Ishikawa (cell line): ENCODE results near the gene TPK1.

Source experiments
- CEBPB ChIP-seq: IDR thresholded peaks from 2 replicates; pipeline ENCODE4 v1.6.1; 2012
- CREB1 ChIP-seq: IDR thresholded peaks from 2 replicates; pipeline ENCODE4 v1.6.1; 2012; ENCODE audit warnings: low read depth
- EGR1 ChIP-seq: IDR thresholded peaks from 2 replicates; pipeline ENCODE4 v1.6.1; 2012
- EP300 ChIP-seq: IDR thresholded peaks from 2 replicates; pipeline ENCODE4 v1.6.1; 2012; ENCODE audit warnings: borderline replicate concordance
- FOXM1 ChIP-seq: IDR thresholded peaks from 2 replicates; pipeline ENCODE4 v1.6.1; 2012; ENCODE audit warnings: low read depth, borderline replicate concordance
- NFIC ChIP-seq: IDR thresholded peaks from 2 replicates; pipeline ENCODE4 v1.6.1; 2012
- RAD21 ChIP-seq: IDR thresholded peaks from 2 replicates; pipeline ENCODE4 v1.6.1; 2012; ENCODE audit warnings: low read depth
- TAF1 ChIP-seq: IDR thresholded peaks from 2 replicates; pipeline ENCODE4 v1.6.1; 2012; ENCODE audit warnings: low read depth, mild to moderate bottlenecking
- TCF12 ChIP-seq: IDR thresholded peaks from 2 replicates; pipeline ENCODE4 v1.6.1; 2012; ENCODE audit warnings: low read depth
- TEAD4 ChIP-seq: IDR thresholded peaks from 2 replicates; pipeline ENCODE4 v1.6.1; 2012
- YY1 ChIP-seq: IDR thresholded peaks from 2 replicates; pipeline ENCODE4 v1.6.1; 2012; ENCODE audit warnings: low read depth
- ZBTB7A ChIP-seq: IDR thresholded peaks from 2 replicates; pipeline ENCODE4 v1.6.1; 2012; ENCODE audit warnings: low read depth
- TF ChIP-seq, protein P1 (sequence below): IDR thresholded peaks from 2 replicates; pipeline ENCODE4 v1.6.1; 2012
- TF ChIP-seq, protein P2 (sequence below): IDR thresholded peaks from 2 replicates; pipeline ENCODE4 v1.6.1; 2012
- TF ChIP-seq, protein P3 (sequence below): IDR thresholded peaks from 2 replicates; pipeline ENCODE4 v1.6.1; 2012; ENCODE audit warnings: low read depth, mild to moderate bottlenecking

Gene TPK1

DNA sequence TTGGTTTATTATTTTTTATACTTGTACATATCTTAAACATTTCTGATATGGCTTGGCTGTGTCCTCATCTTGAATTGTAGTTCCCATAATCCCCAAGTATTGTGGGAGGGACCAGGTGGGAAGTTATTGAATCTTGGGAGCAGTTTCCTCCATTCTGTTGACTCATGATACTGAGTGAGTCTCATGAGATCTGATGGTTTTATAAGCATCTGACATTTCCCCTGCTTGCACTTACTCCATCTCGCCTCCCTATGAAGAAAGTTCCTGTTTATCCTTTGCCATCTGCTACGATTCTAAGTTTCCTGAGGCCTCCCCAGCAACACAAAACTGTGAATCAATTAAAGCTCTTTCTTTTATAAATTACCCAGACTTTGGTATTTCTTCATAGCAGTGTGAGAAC is 207.7 kb downstream of the TPK1 start:
- TF ChIP-seq TCF12: no peak
- TF ChIP-seq NFIC: no peak
- TF ChIP-seq, protein P1, sequence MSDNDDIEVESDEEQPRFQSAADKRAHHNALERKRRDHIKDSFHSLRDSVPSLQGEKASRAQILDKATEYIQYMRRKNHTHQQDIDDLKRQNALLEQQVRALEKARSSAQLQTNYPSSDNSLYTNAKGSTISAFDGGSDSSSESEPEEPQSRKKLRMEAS: no peak
- TF ChIP-seq TEAD4: no peak

DNA sequence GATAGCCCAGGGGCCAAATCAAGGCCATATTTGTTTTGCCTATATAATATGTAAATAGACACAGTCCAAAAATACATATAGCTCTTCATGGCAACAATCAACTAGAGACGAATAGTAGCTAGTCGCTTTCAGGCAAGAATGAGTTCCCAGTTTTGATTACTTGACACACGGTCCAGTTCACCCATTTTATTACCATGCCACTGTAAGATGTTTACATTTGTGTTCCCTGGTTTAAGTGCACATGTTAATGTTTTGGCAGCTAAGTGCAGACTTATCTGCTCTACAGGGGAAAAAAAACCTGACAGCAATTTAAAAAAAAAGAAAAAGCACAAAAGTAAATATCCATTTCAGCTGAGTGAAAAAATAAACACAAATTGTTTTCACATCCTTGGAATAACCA is 213.1 kb downstream of the TPK1 start:
- no peak for TF ChIP-seq RAD21
- TF ChIP-seq, protein P2, sequence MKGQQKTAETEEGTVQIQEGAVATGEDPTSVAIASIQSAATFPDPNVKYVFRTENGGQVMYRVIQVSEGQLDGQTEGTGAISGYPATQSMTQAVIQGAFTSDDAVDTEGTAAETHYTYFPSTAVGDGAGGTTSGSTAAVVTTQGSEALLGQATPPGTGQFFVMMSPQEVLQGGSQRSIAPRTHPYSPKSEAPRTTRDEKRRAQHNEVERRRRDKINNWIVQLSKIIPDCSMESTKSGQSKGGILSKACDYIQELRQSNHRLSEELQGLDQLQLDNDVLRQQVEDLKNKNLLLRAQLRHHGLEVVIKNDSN: no peak
- TF ChIP-seq CREB1: no peak
- TF ChIP-seq NFIC: no peak
- no peak for TF ChIP-seq TAF1
- no peak for TF ChIP-seq EP300
- no peak for TF ChIP-seq EGR1
- TF ChIP-seq, protein P1: no peak
- TF ChIP-seq, protein P3, sequence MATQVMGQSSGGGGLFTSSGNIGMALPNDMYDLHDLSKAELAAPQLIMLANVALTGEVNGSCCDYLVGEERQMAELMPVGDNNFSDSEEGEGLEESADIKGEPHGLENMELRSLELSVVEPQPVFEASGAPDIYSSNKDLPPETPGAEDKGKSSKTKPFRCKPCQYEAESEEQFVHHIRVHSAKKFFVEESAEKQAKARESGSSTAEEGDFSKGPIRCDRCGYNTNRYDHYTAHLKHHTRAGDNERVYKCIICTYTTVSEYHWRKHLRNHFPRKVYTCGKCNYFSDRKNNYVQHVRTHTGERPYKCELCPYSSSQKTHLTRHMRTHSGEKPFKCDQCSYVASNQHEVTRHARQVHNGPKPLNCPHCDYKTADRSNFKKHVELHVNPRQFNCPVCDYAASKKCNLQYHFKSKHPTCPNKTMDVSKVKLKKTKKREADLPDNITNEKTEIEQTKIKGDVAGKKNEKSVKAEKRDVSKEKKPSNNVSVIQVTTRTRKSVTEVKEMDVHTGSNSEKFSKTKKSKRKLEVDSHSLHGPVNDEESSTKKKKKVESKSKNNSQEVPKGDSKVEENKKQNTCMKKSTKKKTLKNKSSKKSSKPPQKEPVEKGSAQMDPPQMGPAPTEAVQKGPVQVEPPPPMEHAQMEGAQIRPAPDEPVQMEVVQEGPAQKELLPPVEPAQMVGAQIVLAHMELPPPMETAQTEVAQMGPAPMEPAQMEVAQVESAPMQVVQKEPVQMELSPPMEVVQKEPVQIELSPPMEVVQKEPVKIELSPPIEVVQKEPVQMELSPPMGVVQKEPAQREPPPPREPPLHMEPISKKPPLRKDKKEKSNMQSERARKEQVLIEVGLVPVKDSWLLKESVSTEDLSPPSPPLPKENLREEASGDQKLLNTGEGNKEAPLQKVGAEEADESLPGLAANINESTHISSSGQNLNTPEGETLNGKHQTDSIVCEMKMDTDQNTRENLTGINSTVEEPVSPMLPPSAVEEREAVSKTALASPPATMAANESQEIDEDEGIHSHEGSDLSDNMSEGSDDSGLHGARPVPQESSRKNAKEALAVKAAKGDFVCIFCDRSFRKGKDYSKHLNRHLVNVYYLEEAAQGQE: no peak
- TF ChIP-seq ZBTB7A: no peak
- TF ChIP-seq CEBPB: no peak
- TF ChIP-seq FOXM1: no peak
- no peak for TF ChIP-seq TCF12
- no peak for TF ChIP-seq TEAD4
- no peak for TF ChIP-seq YY1

DNA sequence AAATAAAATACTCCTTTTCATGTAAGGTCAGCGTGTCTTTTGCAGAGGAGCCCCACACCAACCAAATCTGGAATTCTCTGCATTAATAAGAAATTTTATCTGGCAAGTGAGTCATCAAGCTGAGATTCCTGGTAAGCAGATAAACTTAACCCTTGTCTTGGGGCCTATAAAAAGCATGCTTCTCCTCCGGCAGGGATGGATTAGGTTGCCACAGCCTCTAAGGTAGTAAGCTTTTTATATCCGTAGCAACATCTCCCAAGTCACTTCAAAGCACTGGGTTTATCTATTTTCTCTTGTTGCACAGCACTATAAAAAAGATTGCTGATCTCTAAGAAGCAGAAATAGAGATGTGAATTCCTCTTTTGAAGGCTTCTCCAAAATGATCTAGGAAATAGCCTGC is 229.6 kb downstream of the TPK1 start:
- no peak for TF ChIP-seq TAF1
- no peak for TF ChIP-seq EP300
- TF ChIP-seq CREB1: no peak
- TF ChIP-seq, protein P3: no peak
- TF ChIP-seq, protein P1: no peak
- TF ChIP-seq CEBPB: no peak
- TF ChIP-seq NFIC: no peak
- TF ChIP-seq RAD21: no peak
- TF ChIP-seq ZBTB7A: no peak
- TF ChIP-seq FOXM1: no peak
- TF ChIP-seq TEAD4: no peak
- TF ChIP-seq TCF12: no peak

DNA sequence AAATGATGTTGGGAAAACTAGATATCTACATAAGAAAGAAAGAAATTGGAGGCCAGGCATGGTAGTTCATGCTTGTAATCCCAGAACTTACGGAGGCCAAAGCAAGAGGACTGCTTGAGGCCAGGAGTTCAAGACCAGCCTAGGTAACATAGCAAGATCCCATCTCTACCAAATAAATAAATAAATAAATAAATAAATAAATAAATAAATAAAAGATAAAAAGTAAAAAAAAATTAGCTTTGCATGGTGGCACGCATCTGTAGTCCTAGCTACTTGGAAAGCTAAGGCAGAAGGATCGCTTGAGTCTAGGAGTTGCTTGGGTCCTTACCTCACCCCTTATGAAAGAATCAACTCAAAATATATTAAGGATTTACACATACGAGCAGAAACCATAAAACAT is 238.9 kb downstream of the TPK1 start:
- TF ChIP-seq NFIC (no peak), TEAD4 (no peak), ZBTB7A (no peak), CREB1 (no peak), TCF12 (no peak), FOXM1 (no peak), EP300 (no peak), RAD21 (no peak), TAF1 (no peak), CEBPB (no peak), EGR1 (no peak)
- TF ChIP-seq, protein P2: no peak
- TF ChIP-seq, protein P1: no peak
- TF ChIP-seq, protein P3: no peak
